SH-SY5Y (cell line): Measurements from ENCODE around the gene CMSS1.

Experiments used
- GATA2 ChIP-seq: IDR thresholded peaks from 2 replicates; pipeline ENCODE4 v1.6.1; 2011; ENCODE audit warnings: mild to moderate bottlenecking, low read depth, low read length
- GATA3 ChIP-seq: IDR thresholded peaks from 2 replicates; pipeline ENCODE4 v1.6.1; 2011; ENCODE audit warnings: low read depth, mild to moderate bottlenecking, low read length, moderate library complexity

GRCh38 chr3:99919694-99920093 is 102.0 kb downstream of the CMSS1 start:
- TF ChIP-seq GATA2 = no peak
- no peak for TF ChIP-seq GATA3
